CD4-positive, alpha-beta T cell treated with Interleukin-21 for 1 hour (primary cell): ENCODE measurements around the gene MYRF.

ENCODE experiments used
- DNase-seq: peaks from one replicate; pipeline ENCODE4 v3.0.0-alpha.2; 2020

MYRF gene

GRCh38 chr11:61828379-61828628 is 75.9 kb downstream of the MYRF start:
- DNase-seq, result no peak

- peak; percentile 23 for DNase-seq
Measured at GRCh38 chr11:61828629-61829407, 76.4 kb downstream of the MYRF start.

GRCh38 chr11:61829806-61830205 is 77.4 kb downstream of the MYRF start:
- DNase-seq, result no peak

GRCh38 chr11:61830237-61831105 is 78.0 kb downstream of the MYRF start:
- DNase-seq, result no peak

- no peak for DNase-seq
Measured at GRCh38 chr11:61832207-61832606, 79.8 kb downstream of the MYRF start.

GRCh38 chr11:61832754-61833153 is 80.3 kb downstream of the MYRF start:
- DNase-seq, result no peak

GRCh38 chr11:61833471-61833870 is 81.0 kb downstream of the MYRF start:
- no peak for DNase-seq

GRCh38 chr11:61833926-61834277 is 81.5 kb downstream of the MYRF start:
- no peak for DNase-seq

- DNase-seq, result peak; percentile 65
Measured at GRCh38 chr11:61834278-61835048, 82.0 kb downstream of the MYRF start.

GRCh38 chr11:61836193-61836592 is 83.8 kb downstream of the MYRF start:
- no peak for DNase-seq

GRCh38 chr11:61837411-61838005 is 85.1 kb downstream of the MYRF start:
- no peak for DNase-seq
